ENCODE data around the gene RRP1B. TPM values are rescaled to one million over a fixed set of nuclear protein-coding genes. Genes with fewer than 3 reads are reported as not detected.
A peak's percentile ranks its signal among the peaks of the same experiment; 100 is the strongest.

The RRP1B gene
- total and polyA plus RNA-seq, 2 of the 13 experiments (the other 11 are each of a cell fraction or from before 2014, with no cell fraction given) = 16.3 to 46.2 TPM

GRCh38 chr21:43703035-43703880 is 43.9 kb downstream of the RRP1B start (continued):
- TF ChIP-seq, protein P1, sequence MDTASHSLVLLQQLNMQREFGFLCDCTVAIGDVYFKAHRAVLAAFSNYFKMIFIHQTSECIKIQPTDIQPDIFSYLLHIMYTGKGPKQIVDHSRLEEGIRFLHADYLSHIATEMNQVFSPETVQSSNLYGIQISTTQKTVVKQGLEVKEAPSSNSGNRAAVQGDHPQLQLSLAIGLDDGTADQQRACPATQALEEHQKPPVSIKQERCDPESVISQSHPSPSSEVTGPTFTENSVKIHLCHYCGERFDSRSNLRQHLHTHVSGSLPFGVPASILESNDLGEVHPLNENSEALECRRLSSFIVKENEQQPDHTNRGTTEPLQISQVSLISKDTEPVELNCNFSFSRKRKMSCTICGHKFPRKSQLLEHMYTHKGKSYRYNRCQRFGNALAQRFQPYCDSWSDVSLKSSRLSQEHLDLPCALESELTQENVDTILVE (CRISPR knock-in tag; IDR thresholded peaks at IDR 0.05) = no peak; the same call in 1 of the 2 replicates
- TF ChIP-seq TBX2 (CRISPR knock-in tag; IDR thresholded peaks at IDR 0.05; ENCODE audit: borderline replicate concordance) (0 out of 2 replicates have a peak, but pooled peaks have one; percentile 15), ZNF326 (CRISPR knock-in tag; IDR thresholded peaks at IDR 0.05; ENCODE audit: borderline replicate concordance) (no peak), ZIK1 (CRISPR knock-in tag; IDR thresholded peaks at IDR 0.05; ENCODE audit: borderline replicate concordance, low read depth) (no peak), ZBTB7A (CRISPR knock-in tag; IDR thresholded peaks at IDR 0.05) (no peak), PCBP2 (optimal IDR thresholded peaks at IDR 0.05; ENCODE audit: low read depth, low read length, poor library complexity, severe bottlenecking) (no peak), MYNN (CRISPR knock-in tag; IDR thresholded peaks at IDR 0.05; ENCODE audit: low read depth) (no peak), ZSCAN12 (CRISPR knock-in tag; IDR thresholded peaks at IDR 0.05) (no peak), ZFX (CRISPR knock-in tag; IDR thresholded peaks at IDR 0.05; ENCODE audit: low read depth) (peak; percentile 64), ATRX (CRISPR knock-in tag; IDR thresholded peaks at IDR 0.05; ENCODE audit: borderline replicate concordance) (no peak), TOPORS (CRISPR knock-in tag; IDR thresholded peaks at IDR 0.05) (no peak), IKZF1 (IDR thresholded peaks at IDR 0.05) (no peak), CCDC6 (CRISPR knock-in tag; IDR thresholded peaks at IDR 0.05) (no peak), ZNF792 (CRISPR knock-in tag; IDR thresholded peaks at IDR 0.05) (0 out of 2 replicates have a peak, but pooled peaks have one; percentile 15), MXD4 (CRISPR knock-in tag; IDR thresholded peaks at IDR 0.05) (0 out of 2 replicates have a peak, but pooled peaks have one; percentile 47), SRSF9 (IDR thresholded peaks at IDR 0.05; ENCODE audit: borderline replicate concordance, insufficient read depth, low read depth, low read length, poor library complexity, severe bottlenecking) (no peak), ZNF570 (CRISPR knock-in tag; IDR thresholded peaks at IDR 0.05; ENCODE audit: borderline replicate concordance) (no peak), ASH2L (IDR thresholded peaks at IDR 0.05; ENCODE audit: insufficient read length, low read depth, low read length) (peak; percentile 48), ZFY (CRISPR knock-in tag; IDR thresholded peaks at IDR 0.05) (peak; percentile 52), EEA1 (CRISPR knock-in tag; IDR thresholded peaks at IDR 0.05; ENCODE audit: borderline replicate concordance) (0 out of 2 replicates have a peak, but pooled peaks have one; percentile 63), ZNF501 (CRISPR knock-in tag; IDR thresholded peaks at IDR 0.05) (no peak; the same call in none of the 2 replicates), HNRNPUL1 (IDR thresholded peaks at IDR 0.05; ENCODE audit: low read depth, low read length) (no peak)
- TF ChIP-seq, protein P2, sequence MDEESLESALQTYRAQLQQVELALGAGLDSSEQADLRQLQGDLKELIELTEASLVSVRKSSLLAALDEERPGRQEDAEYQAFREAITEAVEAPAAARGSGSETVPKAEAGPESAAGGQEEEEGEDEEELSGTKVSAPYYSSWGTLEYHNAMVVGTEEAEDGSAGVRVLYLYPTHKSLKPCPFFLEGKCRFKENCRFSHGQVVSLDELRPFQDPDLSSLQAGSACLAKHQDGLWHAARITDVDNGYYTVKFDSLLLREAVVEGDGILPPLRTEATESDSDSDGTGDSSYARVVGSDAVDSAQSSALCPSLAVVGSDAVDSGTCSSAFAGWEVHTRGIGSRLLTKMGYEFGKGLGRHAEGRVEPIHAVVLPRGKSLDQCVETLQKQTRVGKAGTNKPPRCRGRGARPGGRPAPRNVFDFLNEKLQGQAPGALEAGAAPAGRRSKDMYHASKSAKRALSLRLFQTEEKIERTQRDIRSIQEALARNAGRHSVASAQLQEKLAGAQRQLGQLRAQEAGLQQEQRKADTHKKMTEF (CRISPR knock-in tag; IDR thresholded peaks at IDR 0.05) = peak; percentile 59
- TF ChIP-seq, protein P3, sequence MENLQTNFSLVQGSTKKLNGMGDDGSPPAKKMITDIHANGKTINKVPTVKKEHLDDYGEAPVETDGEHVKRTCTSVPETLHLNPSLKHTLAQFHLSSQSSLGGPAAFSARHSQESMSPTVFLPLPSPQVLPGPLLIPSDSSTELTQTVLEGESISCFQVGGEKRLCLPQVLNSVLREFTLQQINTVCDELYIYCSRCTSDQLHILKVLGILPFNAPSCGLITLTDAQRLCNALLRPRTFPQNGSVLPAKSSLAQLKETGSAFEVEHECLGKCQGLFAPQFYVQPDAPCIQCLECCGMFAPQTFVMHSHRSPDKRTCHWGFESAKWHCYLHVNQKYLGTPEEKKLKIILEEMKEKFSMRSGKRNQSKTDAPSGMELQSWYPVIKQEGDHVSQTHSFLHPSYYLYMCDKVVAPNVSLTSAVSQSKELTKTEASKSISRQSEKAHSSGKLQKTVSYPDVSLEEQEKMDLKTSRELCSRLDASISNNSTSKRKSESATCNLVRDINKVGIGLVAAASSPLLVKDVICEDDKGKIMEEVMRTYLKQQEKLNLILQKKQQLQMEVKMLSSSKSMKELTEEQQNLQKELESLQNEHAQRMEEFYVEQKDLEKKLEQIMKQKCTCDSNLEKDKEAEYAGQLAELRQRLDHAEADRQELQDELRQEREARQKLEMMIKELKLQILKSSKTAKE (CRISPR knock-in tag; IDR thresholded peaks at IDR 0.05; ENCODE audit: borderline replicate concordance) = no peak
